GM12865 (cell line): Measurements from ENCODE around the gene FAT2.

Source experiments
- DNase-seq: peaks from one replicate; pipeline ENCODE4 v3.0.0; 2010; ENCODE audit warnings: low read depth
- H3K4me3 ChIP-seq: 2 replicates; pipeline ENCODE4 v1.5.1; 2011; ENCODE audit warnings: mild to moderate bottlenecking, low read depth, low read length, control low read depth
- TF ChIP-seq, protein P1 (sequence below): IDR thresholded peaks from 2 replicates; pipeline ENCODE4 v1.5.1; 2011; ENCODE audit warnings: low read length, control low read depth, low read depth, inconsistent platforms; ENCODE audit not compliant: insufficient read depth; ENCODE audit errors: missing control alignments

Gene FAT2, protein sequence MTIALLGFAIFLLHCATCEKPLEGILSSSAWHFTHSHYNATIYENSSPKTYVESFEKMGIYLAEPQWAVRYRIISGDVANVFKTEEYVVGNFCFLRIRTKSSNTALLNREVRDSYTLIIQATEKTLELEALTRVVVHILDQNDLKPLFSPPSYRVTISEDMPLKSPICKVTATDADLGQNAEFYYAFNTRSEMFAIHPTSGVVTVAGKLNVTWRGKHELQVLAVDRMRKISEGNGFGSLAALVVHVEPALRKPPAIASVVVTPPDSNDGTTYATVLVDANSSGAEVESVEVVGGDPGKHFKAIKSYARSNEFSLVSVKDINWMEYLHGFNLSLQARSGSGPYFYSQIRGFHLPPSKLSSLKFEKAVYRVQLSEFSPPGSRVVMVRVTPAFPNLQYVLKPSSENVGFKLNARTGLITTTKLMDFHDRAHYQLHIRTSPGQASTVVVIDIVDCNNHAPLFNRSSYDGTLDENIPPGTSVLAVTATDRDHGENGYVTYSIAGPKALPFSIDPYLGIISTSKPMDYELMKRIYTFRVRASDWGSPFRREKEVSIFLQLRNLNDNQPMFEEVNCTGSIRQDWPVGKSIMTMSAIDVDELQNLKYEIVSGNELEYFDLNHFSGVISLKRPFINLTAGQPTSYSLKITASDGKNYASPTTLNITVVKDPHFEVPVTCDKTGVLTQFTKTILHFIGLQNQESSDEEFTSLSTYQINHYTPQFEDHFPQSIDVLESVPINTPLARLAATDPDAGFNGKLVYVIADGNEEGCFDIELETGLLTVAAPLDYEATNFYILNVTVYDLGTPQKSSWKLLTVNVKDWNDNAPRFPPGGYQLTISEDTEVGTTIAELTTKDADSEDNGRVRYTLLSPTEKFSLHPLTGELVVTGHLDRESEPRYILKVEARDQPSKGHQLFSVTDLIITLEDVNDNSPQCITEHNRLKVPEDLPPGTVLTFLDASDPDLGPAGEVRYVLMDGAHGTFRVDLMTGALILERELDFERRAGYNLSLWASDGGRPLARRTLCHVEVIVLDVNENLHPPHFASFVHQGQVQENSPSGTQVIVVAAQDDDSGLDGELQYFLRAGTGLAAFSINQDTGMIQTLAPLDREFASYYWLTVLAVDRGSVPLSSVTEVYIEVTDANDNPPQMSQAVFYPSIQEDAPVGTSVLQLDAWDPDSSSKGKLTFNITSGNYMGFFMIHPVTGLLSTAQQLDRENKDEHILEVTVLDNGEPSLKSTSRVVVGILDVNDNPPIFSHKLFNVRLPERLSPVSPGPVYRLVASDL (N-terminal part only)

DNA sequence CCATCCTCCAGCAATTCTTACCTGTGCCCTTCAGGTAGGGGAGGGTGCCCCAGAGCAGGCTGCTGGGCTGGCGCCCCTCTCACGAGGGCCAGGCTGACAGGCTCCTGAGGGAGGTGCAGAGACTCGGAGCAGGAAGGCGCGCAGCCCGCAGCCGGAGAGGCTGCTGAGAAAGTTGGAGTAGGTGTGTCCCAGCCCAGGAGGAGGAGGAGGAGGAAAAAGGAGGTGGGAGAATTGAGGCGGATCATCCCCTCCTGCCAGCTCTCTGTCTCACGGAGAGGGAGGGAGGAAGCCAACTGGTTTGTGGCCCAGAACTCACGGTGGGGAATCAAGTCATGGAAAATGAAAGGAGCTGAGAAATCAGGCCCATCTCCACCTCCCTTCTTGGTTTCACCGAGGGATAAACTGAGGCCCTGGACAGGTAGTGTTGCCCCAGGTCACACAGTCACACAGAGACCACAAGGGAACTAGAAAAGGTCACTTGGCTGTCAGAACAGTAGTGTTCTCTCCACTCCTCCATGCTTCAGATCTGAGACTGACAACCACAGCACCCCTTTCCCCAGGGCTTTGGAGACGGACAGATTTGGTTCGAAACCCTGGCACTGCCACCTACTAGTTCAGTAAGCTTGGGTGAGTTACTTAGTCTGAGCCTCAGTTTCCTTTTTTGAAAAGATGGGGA lies at the start of gene FAT2:
Gene FAT2 (minus strand): TSS at position 188 of the 676 bp plus-strand sequence. CDS start 22,400 bp downstream, outside the sequence.
- no peak within 1 kb of the TSS for H3K4me3 ChIP-seq
- TF ChIP-seq, protein P1, sequence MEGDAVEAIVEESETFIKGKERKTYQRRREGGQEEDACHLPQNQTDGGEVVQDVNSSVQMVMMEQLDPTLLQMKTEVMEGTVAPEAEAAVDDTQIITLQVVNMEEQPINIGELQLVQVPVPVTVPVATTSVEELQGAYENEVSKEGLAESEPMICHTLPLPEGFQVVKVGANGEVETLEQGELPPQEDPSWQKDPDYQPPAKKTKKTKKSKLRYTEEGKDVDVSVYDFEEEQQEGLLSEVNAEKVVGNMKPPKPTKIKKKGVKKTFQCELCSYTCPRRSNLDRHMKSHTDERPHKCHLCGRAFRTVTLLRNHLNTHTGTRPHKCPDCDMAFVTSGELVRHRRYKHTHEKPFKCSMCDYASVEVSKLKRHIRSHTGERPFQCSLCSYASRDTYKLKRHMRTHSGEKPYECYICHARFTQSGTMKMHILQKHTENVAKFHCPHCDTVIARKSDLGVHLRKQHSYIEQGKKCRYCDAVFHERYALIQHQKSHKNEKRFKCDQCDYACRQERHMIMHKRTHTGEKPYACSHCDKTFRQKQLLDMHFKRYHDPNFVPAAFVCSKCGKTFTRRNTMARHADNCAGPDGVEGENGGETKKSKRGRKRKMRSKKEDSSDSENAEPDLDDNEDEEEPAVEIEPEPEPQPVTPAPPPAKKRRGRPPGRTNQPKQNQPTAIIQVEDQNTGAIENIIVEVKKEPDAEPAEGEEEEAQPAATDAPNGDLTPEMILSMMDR, result no peak
- no peak for DNase-seq

DNA sequence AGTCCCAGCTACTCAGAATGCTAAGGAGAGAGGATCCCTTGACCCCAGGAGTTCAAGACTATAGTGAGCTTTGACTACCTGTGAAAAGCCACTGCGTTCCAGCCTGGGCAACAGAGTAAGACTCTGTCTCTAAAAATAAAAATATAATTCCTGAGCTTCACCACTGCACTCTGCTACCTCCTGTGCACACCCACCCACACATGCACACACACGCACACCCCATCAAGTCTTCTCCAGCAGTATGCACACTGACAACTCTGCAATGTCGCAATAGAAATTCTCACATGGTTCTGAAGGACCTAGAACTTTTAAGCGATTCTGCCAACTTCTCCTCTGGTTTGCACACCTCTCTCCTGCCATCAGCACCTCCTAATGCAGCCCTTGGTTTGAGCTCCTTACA lies 47.5 kb upstream of the FAT2 start:
- H3K4me3 ChIP-seq, result no peak overlapping the region
- TF ChIP-seq, protein P1, result no peak
- DNase-seq, result no peak

DNA sequence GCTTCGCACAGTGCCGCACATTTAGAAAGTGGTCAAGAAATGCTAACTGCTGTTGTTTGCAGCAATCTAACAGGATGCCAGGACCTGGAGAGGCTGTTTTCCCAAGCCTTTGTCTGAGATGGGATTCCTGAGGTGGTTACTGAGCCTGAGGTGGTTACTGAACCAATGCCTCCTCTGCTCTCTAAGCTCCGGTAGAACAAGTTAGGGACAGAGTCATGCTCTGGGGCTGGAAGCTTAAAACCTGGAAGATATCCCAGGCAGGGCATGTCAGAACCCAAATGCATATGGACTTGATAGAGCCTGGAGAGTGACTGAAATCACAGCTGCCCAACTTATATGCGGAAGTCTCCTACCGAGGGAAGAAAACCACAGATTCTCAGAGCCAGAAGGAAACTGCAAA lies 46.5 kb upstream of the FAT2 start:
- H3K4me3 ChIP-seq, result no peak overlapping the region
- DNase-seq, result no peak
- TF ChIP-seq, protein P1, result no peak

GRCh38 chr5:151633892-151634291 lies 42.8 kb upstream of the FAT2 start:
- TF ChIP-seq, protein P1, result no peak
- no peak for DNase-seq

GRCh38 chr5:151632941-151633340 lies 41.8 kb upstream of the FAT2 start:
- no peak overlapping the region for H3K4me3 ChIP-seq
- TF ChIP-seq, protein P1, result no peak
- DNase-seq, result no peak

More at GRCh38 chr5:151633892-151634291, 42.8 kb upstream of the FAT2 start:
- H3K4me3 ChIP-seq, result no peak overlapping the region

DNA sequence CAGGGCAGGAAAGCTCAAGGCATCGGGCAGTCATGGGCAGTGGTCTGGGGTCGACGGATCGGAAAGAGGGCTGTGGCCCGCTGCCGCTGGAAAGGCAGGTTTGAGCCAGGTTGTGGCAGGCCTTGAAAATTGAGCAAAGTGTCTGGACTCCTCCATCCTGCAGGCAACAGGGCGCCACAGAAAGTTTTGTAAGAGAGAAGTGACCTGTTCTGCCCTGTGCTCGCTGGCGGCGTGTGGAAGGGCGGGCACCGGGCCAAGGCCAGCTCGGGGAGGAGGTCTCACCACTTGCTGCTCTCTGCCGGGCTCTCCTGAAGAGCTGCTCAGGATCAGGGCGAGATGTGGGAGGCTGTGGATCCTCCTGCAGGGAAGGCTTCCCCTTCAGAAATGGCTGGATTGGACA lies 41.4 kb upstream of the FAT2 start:
- TF ChIP-seq, protein P1, result no peak
- DNase-seq, result no peak
- no peak overlapping the region for H3K4me3 ChIP-seq
